ENCODE measurements around the gene ARHGEF6. TPM values are rescaled to one million over a fixed set of nuclear protein-coding genes. Genes with fewer than 3 reads are reported as not detected.
"Not testable (repeated sequence)": the region's sequence is repeated elsewhere in the genome, so short reads cannot be mapped to it uniquely, and the experiment has no call there.

Gene ARHGEF6, protein sequence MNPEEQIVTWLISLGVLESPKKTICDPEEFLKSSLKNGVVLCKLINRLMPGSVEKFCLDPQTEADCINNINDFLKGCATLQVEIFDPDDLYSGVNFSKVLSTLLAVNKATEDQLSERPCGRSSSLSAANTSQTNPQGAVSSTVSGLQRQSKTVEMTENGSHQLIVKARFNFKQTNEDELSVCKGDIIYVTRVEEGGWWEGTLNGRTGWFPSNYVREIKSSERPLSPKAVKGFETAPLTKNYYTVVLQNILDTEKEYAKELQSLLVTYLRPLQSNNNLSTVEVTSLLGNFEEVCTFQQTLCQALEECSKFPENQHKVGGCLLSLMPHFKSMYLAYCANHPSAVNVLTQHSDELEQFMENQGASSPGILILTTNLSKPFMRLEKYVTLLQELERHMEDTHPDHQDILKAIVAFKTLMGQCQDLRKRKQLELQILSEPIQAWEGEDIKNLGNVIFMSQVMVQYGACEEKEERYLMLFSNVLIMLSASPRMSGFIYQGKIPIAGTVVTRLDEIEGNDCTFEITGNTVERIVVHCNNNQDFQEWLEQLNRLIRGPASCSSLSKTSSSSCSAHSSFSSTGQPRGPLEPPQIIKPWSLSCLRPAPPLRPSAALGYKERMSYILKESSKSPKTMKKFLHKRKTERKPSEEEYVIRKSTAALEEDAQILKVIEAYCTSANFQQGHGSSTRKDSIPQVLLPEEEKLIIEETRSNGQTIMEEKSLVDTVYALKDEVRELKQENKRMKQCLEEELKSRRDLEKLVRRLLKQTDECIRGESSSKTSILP
- total RNA-seq, result 84.1 TPM
- long read RNA-seq, full-length matches to known transcripts, result 2 of 57 reads
- long read RNA-seq, partial matches to known transcripts, result 14 of 57 reads
- long read RNA-seq, other reads (novel, unspliced or antisense), result 41 of 57 reads

- DNase-seq (ENCODE audit: low spot score), result no peak
Measured at GRCh38 chrX:136780763-136781162, at the start of gene ARHGEF6. Gene ARHGEF6 (minus strand): TSS chrX:136780932. CDS start chrX:136780882, 50 bp downstream.

- DNase-seq (ENCODE audit: low spot score), result no peak
Measured at GRCh38 chrX:136829413-136829812, 48.7 kb upstream of the ARHGEF6 start.

DNA sequence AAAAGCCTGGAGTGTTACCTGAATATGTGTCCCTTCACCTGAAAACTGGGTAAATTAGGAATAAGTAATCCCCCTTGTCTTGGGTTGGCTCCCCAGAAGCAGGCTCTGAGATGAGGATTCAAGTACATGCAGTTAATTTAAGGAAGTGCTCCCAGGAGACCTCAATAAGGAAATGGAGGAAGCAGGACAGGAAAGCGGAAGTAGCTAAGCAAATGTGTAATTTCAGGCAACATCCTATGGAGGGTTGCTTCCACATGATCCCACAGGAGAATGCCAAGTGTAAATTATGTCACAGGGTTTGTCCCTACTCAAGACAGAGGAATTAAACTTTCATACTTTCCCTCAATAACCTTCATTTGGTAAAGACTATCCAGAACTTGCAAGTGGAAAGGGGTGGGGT lies 48.1 kb upstream of the ARHGEF6 start:
- no peak for DNase-seq (ENCODE audit: low spot score)

DNA sequence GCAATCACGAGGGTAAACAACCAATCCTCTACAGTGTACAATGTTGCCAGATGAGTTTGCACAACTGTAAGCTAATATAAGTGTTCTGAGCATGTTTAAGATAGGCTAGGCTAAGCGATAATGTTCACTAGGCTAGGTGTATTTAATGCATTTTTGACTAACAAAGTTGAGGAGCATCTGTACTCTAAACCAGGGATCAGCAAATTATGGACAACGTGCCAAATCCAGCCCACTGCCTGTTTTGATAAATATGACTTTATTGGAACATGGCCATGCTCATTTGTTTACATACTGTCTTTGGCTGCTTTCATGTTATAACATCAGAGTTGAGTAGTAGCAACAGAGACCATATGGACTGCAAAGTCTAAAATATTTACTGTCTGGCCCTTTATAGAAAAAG lies 46.3 kb upstream of the ARHGEF6 start:
- no peak for DNase-seq (ENCODE audit: low spot score)

DNA sequence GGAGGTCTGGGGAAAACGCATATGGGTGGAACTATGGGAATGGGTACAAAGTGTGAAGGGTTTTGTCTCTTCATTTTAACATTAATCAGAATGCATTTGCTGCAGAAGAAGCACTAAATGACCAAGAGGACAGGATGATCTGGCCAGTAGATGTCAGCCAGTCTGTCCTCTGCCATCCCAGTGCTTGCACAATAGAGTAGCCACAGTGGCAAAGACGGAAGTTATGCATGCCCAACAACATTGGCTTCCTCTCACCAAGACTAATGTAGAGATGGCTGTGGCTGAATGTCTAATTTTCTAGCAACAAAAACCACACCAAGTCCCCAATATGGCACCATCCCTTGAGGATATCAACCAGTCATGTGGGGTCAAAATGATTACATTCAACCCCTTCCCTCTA lies 45.0 kb upstream of the ARHGEF6 start:
- DNase-seq (ENCODE audit: low spot score), result no peak

- no peak for DNase-seq (ENCODE audit: low spot score)
Measured at GRCh38 chrX:136823175-136823574, 42.4 kb upstream of the ARHGEF6 start.

- no peak for DNase-seq (ENCODE audit: low spot score)
Measured at GRCh38 chrX:136822337-136823095, 41.8 kb upstream of the ARHGEF6 start.

- not testable (repeated sequence) for DNase-seq (ENCODE audit: low spot score)
Measured at GRCh38 chrX:136819756-136820155, 39.0 kb upstream of the ARHGEF6 start.

GRCh38 chrX:136819031-136819703 lies 38.4 kb upstream of the ARHGEF6 start:
- DNase-seq (ENCODE audit: low spot score), result no peak

GRCh38 chrX:136816975-136817374 lies 36.2 kb upstream of the ARHGEF6 start:
- no peak for DNase-seq (ENCODE audit: low spot score)

- no peak for DNase-seq (ENCODE audit: low spot score)
Measured at GRCh38 chrX:136814847-136815750, 34.4 kb upstream of the ARHGEF6 start.

DNA sequence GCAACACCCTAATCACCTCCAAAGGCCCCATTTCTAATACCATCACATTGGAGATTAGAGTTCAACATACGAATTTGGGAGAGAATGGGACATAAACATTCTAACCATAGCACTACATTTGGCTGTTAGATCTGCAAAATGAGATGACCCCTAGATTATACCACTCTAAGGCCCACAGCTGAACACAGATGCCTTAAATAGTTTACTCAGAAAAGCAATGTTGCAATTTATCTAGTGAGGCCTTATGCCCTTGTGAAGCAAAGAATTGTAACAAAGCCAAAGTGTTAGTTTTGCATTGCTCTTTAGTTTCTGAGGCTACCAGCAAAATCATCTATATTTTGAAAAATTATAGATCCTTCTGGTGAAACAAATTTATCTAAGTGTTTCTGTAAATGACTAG lies 31.6 kb upstream of the ARHGEF6 start:
- no peak for DNase-seq (ENCODE audit: low spot score)

- no peak for DNase-seq (ENCODE audit: low spot score)
Measured at GRCh38 chrX:136810493-136810892, 29.8 kb upstream of the ARHGEF6 start.

GRCh38 chrX:136806891-136807410 lies 26.2 kb upstream of the ARHGEF6 start:
- DNase-seq (ENCODE audit: low spot score), result no peak

DNA sequence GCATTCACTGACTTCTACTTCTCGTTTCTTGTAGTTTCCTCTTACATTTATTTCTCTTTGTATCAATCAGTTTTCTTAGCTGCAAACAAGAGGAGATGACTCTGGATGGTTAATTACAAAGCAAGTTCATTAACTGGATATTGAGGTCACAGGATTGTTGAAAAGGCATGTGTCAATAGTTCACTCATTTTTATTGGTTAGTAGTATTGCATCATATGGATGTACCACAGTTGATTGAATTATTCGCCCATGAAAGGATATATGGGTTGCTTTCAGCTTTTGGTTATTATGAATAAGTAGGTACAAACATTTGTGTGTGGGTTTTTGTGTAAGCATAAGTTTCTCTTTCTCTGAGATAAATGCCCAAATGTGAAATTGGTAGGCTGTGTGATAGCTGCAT lies 21.8 kb upstream of the ARHGEF6 start:
- DNase-seq (ENCODE audit: low spot score), result no peak

GRCh38 chrX:136797787-136798186 lies 17.1 kb upstream of the ARHGEF6 start:
- DNase-seq (ENCODE audit: low spot score), result no peak

DNA sequence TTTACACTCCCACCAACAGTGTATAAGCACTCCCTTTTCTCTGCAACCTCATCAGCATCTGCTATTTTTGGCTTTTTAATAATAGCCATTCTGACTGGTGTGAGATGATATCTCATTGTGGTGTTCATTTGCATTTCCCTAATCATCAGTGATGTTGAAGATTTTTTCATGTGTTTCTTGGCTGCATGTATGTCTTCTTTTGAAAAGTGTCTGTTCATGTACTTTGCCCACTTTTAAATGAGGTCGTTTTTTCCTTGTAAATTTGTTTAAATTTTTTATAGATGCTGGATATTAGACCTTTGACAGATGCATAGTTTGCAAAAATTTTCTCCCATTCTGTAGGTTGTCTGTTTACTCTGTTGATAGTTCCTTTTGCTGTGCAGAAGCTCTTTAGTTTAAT lies 14.4 kb upstream of the ARHGEF6 start:
- not testable (repeated sequence) for DNase-seq (ENCODE audit: low spot score)

- DNase-seq (ENCODE audit: low spot score), result not testable (repeated sequence)
Measured at GRCh38 chrX:136794660-136795059, 13.9 kb upstream of the ARHGEF6 start.

GRCh38 chrX:136794080-136794479 lies 13.3 kb upstream of the ARHGEF6 start:
- DNase-seq (ENCODE audit: low spot score), result no peak

DNA sequence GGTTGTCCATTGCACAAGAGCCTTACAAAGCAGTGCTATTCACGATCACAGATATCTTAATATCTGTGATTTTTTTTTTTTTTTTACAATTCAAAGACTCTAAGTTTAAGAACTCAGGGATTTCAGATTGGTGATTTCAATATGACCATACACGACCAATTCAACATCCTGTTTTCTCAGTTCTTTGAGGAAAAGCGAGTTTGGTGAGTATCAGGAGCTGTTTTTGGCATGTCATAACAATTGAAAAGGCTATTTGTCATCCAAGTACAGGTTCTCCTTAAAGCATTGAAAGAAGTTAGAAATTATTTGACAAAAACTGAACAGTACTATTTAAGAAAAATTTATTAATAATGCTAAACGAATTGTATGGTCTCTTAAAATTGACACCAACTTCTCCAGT lies 9.1 kb upstream of the ARHGEF6 start:
- DNase-seq (ENCODE audit: low spot score), result no peak

Data from mesenteric fat pad (tissue), 1 donor.